Activated naive CD8-positive, alpha-beta T cell treated with anti-CD3 and anti-CD28 coated beads, Interleukin-2, amount 50 U/mL, for 24 hours (primary cell): ENCODE measurements around the gene PMM1.
A peak's percentile ranks its signal among the peaks of the same experiment; 100 is the strongest.

Source experiments
- ATAC-seq: fragments of 150-1000 bp; cut with Tn5 transposase; one replicate; pipeline ENCODE4 v1.10.0; 2021
- DNase-seq: peaks from one replicate; pipeline ENCODE4 v3.0.0; 2021
- H3K27ac Mint-ChIP-seq: one replicate; pipeline ENCODE4 v1.8.0; 2021; ENCODE audit warnings: mild to moderate bottlenecking, mixed read lengths
- H3K27me3 Mint-ChIP-seq: one replicate; pipeline ENCODE4 v1.8.0; 2021; ENCODE audit warnings: mixed read lengths
- H3K36me3 Mint-ChIP-seq: one replicate; pipeline ENCODE4 v1.8.0; 2021; ENCODE audit warnings: low read depth, mixed read lengths
- H3K4me1 Mint-ChIP-seq: one replicate; pipeline ENCODE4 v1.8.0; 2021; ENCODE audit warnings: mixed read lengths
- H3K4me3 Mint-ChIP-seq: one replicate; pipeline ENCODE4 v1.8.0; 2021; ENCODE audit warnings: mild to moderate bottlenecking, moderate library complexity, mixed read lengths
- H3K9me3 Mint-ChIP-seq: one replicate; pipeline ENCODE4 v1.8.0; 2021; ENCODE audit warnings: mixed read lengths

The PMM1 gene

GRCh38 chr22:41543854-41544670 is 45.6 kb downstream of the PMM1 start, which contains the start of gene POLR3H:
TSS of gene POLR3H (minus strand) at chr22:41544470. CDS start at chr22:41544101, 369 bp downstream.
- Mint-ChIP-seq H3K27me3 (no peaks in the 10 kb centered on the region), H3K27ac (peak within 1 kb of the TSS; percentile 94), H3K4me3 (peak within 1 kb of the TSS; percentile 82), H3K9me3 (no peaks in the 10 kb centered on the region), H3K4me1 (peaks cover 42% of the 10 kb centered on the region), H3K36me3 (peaks cover 16% of the 10 kb centered on the region)
- peak; percentile 98 for DNase-seq
- ATAC-seq, result peak; percentile 98

GRCh38 chr22:41542224-41542623 is 47.4 kb downstream of the PMM1 start:
- DNase-seq (no peak), ATAC-seq (no peak)
- Mint-ChIP-seq H3K9me3 (no peaks in the 10 kb centered on the region), H3K4me3 (peak overlapping the region; percentile 82), H3K4me1 (peaks cover 42% of the 10 kb centered on the region), H3K36me3 (peaks cover 22% of the 10 kb centered on the region), H3K27me3 (no peaks in the 10 kb centered on the region), H3K27ac (peak overlapping the region; percentile 94)

DNA sequence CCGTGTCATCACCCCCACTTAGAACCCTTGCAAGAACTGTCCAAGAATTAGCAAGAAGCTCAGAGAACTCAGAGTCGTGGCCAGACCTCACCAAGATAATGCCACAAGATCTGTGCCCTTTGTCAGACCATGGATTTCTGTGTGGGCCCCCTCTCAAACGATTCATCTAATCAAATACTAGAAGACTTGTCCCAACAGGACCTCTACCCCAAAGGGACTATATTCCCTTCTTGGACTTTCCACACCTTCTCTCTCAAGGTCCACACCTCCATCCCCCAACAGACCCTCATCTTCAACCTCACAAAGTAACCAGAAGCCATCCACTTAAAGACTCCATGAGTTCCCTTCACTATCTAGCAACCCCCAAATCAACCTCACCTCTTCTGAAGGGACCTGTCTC is 48.2 kb downstream of the PMM1 start:
- Mint-ChIP-seq H3K36me3 (peaks cover 22% of the 10 kb centered on the region), H3K4me1 (peaks cover 42% of the 10 kb centered on the region), H3K9me3 (no peaks in the 10 kb centered on the region), H3K27me3 (no peaks in the 10 kb centered on the region), H3K27ac (peak overlapping the region; percentile 34), H3K4me3 (peak overlapping the region; percentile 82)
- DNase-seq, result no peak
- ATAC-seq, result no peak

DNA sequence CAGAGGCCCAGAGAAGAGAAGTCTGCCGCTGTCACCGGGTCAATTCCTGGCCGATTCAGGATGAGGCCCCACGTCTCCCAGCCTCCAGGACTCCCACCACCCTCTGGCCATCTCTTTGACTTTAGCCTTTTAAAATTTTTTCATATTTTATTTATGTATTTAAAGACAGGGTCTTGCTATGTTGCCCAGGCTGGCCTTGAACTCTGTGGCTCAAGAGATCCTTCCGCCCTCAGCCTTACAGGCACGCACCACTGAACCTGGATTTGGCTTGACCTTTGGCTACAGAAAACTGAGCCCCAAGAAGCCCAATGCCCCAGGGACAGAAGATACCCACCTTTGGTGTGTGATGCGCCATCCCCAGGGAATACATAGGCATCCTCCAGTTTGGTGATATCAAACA is 49.3 kb downstream of the PMM1 start:
- ATAC-seq, result no peak
- no peaks in the 10 kb centered on the region for H3K27me3 Mint-ChIP-seq
- H3K9me3 Mint-ChIP-seq, result no peaks in the 10 kb centered on the region
- peaks cover 22% of the 10 kb centered on the region for H3K36me3 Mint-ChIP-seq
- H3K27ac Mint-ChIP-seq, result no peak overlapping the region
- H3K4me3 Mint-ChIP-seq, result no peak overlapping the region
- DNase-seq, result no peak
- H3K4me1 Mint-ChIP-seq, result peaks cover 39% of the 10 kb centered on the region

DNA sequence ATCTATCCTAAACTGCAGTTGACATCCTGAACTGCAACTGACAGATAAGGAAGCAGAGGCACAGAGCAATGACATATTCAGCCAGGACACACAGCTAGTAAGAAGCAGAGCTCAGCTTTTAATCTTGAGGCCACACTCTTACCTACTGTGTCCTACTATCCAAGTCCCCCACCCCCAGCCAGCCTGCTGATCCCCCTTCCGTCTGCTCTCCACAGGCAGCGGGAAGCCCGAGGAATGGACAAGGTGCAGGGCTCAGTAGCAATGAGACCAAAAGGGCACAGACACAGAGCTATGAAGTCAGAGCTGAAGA is 49.7 kb downstream of the PMM1 start:
- Mint-ChIP-seq H3K27me3 (no peaks in the 10 kb centered on the region), H3K4me1 (peaks cover 35% of the 10 kb centered on the region), H3K9me3 (no peaks in the 10 kb centered on the region), H3K4me3 (no peak overlapping the region), H3K36me3 (peaks cover 26% of the 10 kb centered on the region), H3K27ac (no peak overlapping the region)
- ATAC-seq (no peak), DNase-seq (no peak)

GRCh38 chr22:41539146-41540005 is 50.3 kb downstream of the PMM1 start:
- H3K27me3 Mint-ChIP-seq, result no peaks in the 10 kb centered on the region
- H3K9me3 Mint-ChIP-seq, result no peaks in the 10 kb centered on the region
- no peak for ATAC-seq
- no peak overlapping the region for H3K4me3 Mint-ChIP-seq
- no peak overlapping the region for H3K27ac Mint-ChIP-seq
- no peak for DNase-seq
- H3K36me3 Mint-ChIP-seq, result peaks cover 27% of the 10 kb centered on the region
- peaks cover 30% of the 10 kb centered on the region for H3K4me1 Mint-ChIP-seq

DNA sequence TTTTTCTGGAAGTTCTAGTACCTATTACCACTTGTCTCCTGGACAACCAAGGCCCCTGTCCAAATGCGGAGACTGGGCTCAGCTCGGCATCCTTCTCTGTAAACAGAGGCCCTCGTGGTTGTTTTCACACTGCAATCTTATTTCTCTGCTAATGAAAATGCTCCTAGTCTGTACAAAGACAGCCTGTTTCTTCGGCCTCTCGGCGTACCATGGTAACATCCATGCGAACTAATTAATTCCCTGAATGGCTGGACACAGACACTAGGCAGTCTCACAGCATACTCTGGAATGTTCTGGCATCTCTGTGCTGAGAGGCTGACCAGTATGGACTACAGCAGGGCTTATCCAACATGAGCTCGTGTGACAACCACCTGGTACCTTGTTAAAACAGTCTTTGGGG is 51.1 kb downstream of the PMM1 start:
- Mint-ChIP-seq H3K9me3 (no peaks in the 10 kb centered on the region), H3K4me1 (peaks cover 27% of the 10 kb centered on the region), H3K27ac (no peak overlapping the region), H3K4me3 (no peak overlapping the region), H3K27me3 (no peaks in the 10 kb centered on the region), H3K36me3 (peaks cover 25% of the 10 kb centered on the region)
- DNase-seq (no peak), ATAC-seq (no peak)

DNA sequence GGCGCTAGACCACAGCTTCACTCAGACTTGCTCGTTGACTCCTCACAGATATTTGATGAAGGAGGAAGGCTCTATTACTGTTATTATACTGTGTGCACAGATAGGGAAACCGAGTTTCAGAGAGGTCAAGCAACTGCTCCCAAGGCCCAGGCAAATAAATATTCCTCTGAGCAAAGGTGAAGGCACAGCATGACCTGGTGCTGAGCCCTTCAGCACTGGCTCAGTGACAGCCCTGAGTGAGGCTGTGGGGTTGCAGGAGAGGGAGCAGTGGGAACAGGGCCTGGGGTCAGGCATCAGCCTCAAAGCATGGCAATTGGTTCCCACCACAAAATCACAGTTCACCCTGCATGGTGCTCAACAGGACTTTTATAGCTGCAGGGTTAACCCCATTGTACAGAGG is 52.4 kb downstream of the PMM1 start:
- DNase-seq (no peak), ATAC-seq (no peak)
- peaks cover 15% of the 10 kb centered on the region for H3K4me1 Mint-ChIP-seq
- no peak overlapping the region for H3K27ac Mint-ChIP-seq
- H3K9me3 Mint-ChIP-seq, result no peaks in the 10 kb centered on the region
- no peaks in the 10 kb centered on the region for H3K27me3 Mint-ChIP-seq
- H3K4me3 Mint-ChIP-seq, result no peak overlapping the region
- peaks cover 19% of the 10 kb centered on the region for H3K36me3 Mint-ChIP-seq

- no peak overlapping the region for H3K4me3 Mint-ChIP-seq
- peaks cover 2% of the 10 kb centered on the region for H3K4me1 Mint-ChIP-seq
- no peaks in the 10 kb centered on the region for H3K27me3 Mint-ChIP-seq
- peaks cover 22% of the 10 kb centered on the region for H3K36me3 Mint-ChIP-seq
- H3K9me3 Mint-ChIP-seq, result no peaks in the 10 kb centered on the region
- ATAC-seq (no peak), DNase-seq (no peak)
- H3K27ac Mint-ChIP-seq, result no peak overlapping the region
Observed at GRCh38 chr22:41535244-41535643, 54.4 kb downstream of the PMM1 start.

DNA sequence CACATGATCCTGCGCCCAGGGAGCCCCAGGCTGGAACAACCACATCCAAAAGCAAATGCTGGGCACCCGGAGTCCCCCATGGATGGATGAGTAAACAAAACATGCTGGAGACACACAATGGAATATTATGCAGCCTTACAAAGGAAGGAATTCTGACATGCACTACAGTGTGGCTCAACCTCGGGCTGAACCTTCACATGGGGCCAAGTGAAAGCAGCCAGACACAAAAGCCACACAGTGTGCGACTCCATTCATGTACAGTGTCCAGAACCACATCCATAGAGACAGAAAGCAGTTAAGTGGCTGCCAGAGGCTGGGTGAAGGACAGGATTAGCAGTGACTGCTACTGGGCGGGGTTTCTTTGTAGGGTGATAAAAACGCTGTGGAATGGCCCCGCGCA is 55.4 kb downstream of the PMM1 start:
- DNase-seq, result no peak
- ATAC-seq, result no peak
- no peak overlapping the region for H3K27ac Mint-ChIP-seq
- H3K36me3 Mint-ChIP-seq, result peaks cover 18% of the 10 kb centered on the region
- H3K9me3 Mint-ChIP-seq, result no peaks in the 10 kb centered on the region
- H3K27me3 Mint-ChIP-seq, result no peaks in the 10 kb centered on the region
- H3K4me3 Mint-ChIP-seq, result no peak overlapping the region
- no peaks in the 10 kb centered on the region for H3K4me1 Mint-ChIP-seq

DNA sequence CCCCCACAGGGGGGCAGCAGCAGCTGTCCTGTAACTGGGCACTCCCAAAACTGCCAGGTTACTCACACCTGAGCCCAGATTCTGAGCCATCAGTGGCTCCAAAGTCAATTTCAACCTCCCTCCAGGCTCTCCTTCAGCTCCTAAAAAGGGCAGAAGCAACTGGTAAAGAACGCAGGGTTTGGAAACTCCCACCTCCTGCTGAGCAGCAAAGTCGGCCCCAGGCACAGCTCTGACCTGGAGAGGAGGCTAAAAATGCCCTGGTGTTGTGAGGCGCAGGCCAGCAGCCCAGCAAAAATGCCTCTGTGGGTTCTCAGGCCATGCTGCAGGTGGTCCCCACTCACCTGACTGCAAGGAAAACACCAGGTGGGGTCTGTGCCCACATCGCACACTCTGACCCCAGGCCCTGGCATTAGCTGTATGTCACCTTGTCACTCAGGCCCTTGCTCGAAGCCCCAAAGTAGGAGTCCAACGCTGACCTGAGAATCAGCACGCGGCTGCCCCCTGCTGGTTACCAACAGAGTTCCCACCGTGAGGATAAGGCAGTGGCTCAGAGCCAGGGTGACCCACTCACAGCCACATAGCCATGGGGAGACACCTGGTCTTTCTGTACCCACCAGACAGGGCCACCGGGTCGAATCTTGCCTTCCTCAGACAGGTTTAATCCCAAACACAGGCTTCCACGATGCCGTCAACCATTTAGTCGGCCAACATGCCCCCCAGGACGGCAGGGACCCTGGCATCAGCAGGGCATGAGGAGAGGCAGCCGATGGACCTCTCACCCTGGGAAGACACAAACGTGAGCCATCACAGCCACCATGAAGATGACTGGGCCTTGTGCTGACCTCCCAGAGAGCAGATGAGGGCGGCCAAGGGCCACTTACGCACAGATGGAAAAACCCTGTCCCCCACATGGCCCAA is 56.5 kb downstream of the PMM1 start:
- Mint-ChIP-seq H3K4me1 (peaks cover 3% of the 10 kb centered on the region), H3K36me3 (peaks cover 21% of the 10 kb centered on the region), H3K9me3 (no peaks in the 10 kb centered on the region), H3K4me3 (no peak overlapping the region), H3K27me3 (no peaks in the 10 kb centered on the region), H3K27ac (no peak overlapping the region)
- peak; percentile 79 for DNase-seq
- ATAC-seq, result peak; percentile 67

- ATAC-seq (no peak), DNase-seq (no peak)
- H3K36me3 Mint-ChIP-seq, result peaks cover 20% of the 10 kb centered on the region
- H3K4me3 Mint-ChIP-seq, result no peak overlapping the region
- peaks cover 3% of the 10 kb centered on the region for H3K4me1 Mint-ChIP-seq
- H3K27ac Mint-ChIP-seq, result no peak overlapping the region
- H3K9me3 Mint-ChIP-seq, result no peaks in the 10 kb centered on the region
- H3K27me3 Mint-ChIP-seq, result no peaks in the 10 kb centered on the region
Observed at GRCh38 chr22:41531715-41532477, 57.7 kb downstream of the PMM1 start.

DNA sequence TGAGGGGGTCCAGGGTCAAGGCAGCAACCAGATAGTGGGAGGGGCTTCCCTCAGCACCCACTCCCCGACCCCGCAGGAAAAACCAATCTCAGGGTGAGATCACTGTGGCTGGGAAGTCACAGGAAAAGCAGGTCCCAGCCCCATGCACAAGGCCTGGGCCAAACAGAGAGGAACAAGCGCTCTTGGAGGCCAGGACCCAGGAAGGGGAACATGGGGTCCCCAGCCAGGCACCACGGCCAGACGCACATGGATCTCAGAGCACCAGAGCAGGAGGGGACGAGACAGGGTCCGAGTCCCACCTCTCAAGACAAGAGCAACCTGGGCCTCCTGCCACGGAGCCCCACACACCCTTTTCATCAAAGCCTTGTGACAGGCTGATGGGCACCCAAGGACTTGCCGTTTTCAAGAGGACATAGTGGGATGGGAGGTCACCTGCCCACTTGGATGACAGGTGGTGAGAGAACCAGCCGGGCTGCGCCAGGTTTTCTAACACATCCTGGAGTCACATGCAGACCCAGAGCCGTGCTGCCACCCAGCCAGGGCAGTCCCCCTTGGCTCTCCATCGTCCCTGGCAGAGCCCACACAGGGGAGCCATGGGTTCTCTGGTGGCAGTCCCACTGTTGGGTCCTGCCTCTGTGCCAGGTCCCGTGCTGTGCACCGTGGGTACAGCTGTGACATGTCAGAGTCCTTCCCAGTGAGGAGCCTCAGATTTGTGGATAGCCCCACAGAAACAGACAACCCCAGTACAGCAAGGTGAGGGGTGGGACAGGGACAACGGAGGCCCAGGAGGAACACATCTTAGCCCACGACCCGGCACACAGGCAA is 58.5 kb downstream of the PMM1 start:
- Mint-ChIP-seq H3K9me3 (no peaks in the 10 kb centered on the region), H3K4me1 (peaks cover 3% of the 10 kb centered on the region), H3K36me3 (peaks cover 22% of the 10 kb centered on the region), H3K4me3 (no peak overlapping the region), H3K27ac (no peak overlapping the region), H3K27me3 (no peaks in the 10 kb centered on the region)
- ATAC-seq (no peak), DNase-seq (no peak)
